Measurements from ENCODE around the gene CD8B2. TPM values are rescaled to one million over a fixed set of nuclear protein-coding genes. Genes with fewer than 3 reads are reported as not detected.

The CD8B2 gene
- total and polyA plus RNA-seq, 10 of the 15 experiments (the other 5 are each of a cell fraction or from before 2014, with no cell fraction given) = 0.05 to 0.08 TPM; not detected in 8

GRCh38 chr2:106565599-106565998 is 78.4 kb downstream of the CD8B2 start (continued):
- TF ChIP-seq ZNF687 (IDR thresholded peaks at IDR 0.05) (no peak), CEBPB (IDR thresholded peaks at IDR 0.05; ENCODE audit: borderline replicate concordance in 1 of 2, low read depth in 2 of 2, low read length in 2 of 2) (no peak), RAD51 (IDR thresholded peaks at IDR 0.05) (no peak), IRF4 (IDR thresholded peaks at IDR 0.05; ENCODE audit: low read depth, low read length) (no peak), HSF1 (IDR thresholded peaks at IDR 0.05; ENCODE audit: low read depth, low read length) (no peak), JUNB (IDR thresholded peaks at IDR 0.05) (no peak)

- Histone ChIP-seq H4K20me1 (ENCODE audit: control insufficient read depth, insufficient read depth) (no peaks in the 10 kb centered on the region), H2AFZ (ENCODE audit: control insufficient read depth, low read depth, low read length) (no peak overlapping the region), H3K9ac (ENCODE audit: control insufficient read depth, insufficient read depth, low read length) (no peak overlapping the region), H3K27ac (ENCODE audit: control insufficient read depth, insufficient read depth) (no peak overlapping the region), H3K36me3 (ENCODE audit: control insufficient read depth in 2 of 2, insufficient read depth in 2 of 2, low read length in 1 of 2) (no peaks in the 10 kb centered on the region), H3K4me1 (ENCODE audit: control insufficient read depth, insufficient read depth, low read length) (no peaks in the 10 kb centered on the region), H3K4me3 (no peak overlapping the region), H3K27me3 (replicated peaks in 1 of 2; ENCODE audit: control insufficient read depth in 2 of 2, insufficient read depth in 2 of 2, low read length in 1 of 2) (no peaks in the 10 kb centered on the region; a peak in 2 of 4 replicates), H3K9me3 (replicated peaks; ENCODE audit: control insufficient read depth, insufficient read depth, low read length) (no peaks in the 10 kb centered on the region), H3K4me2 (ENCODE audit: control insufficient read depth, insufficient read depth) (no peak overlapping the region), H3K79me2 (ENCODE audit: control insufficient read depth, insufficient read depth, low read length) (no peaks in the 10 kb centered on the region)
- ChIA-PET POLR2A (no interaction called here), CTCF (interaction anchor here (1.6 to 1.8 kb wide), 2 partner anchors 13 to 16 kb away, joined by 4 to 8 read pairs; no protein-coding TSS in a partner anchor), RAD21 (ENCODE audit: unreplicated experiment) (no interaction called here), SMC1A (ENCODE audit: uncharacterized antibody, unreplicated experiment) (no interaction called here)
- FAIRE-seq (no peak), DNase-seq (ENCODE audit: low read depth, low spot score) (no peak), ATAC-seq (no peak)
- intact Hi-C loops (cut with micrococcal nuclease; ENCODE audit: unreplicated experiment) (no loop called here), in situ Hi-C loops (cut with MboI) (no loop called here)
- BruUV-seq (replicated peaks) = no TSS peak
- 22% methylated on average over 6 of the region's 6 CpGs for WGBS (ENCODE audit: insufficient coverage, insufficient replicate concordance, low lambda C conversion rate, missing lambda C conversion rate)
- TF ChIP-seq PKNOX1 (IDR thresholded peaks at IDR 0.05) = no peak
- no peak for TF ChIP-seq SUPT20H (IDR thresholded peaks at IDR 0.05; ENCODE audit: borderline replicate concordance, control insufficient read depth, low read depth, low read length)
- TF ChIP-seq MLLT1 (IDR thresholded peaks at IDR 0.05) = no peak
- no peak for TF ChIP-seq ZZZ3 (IDR thresholded peaks at IDR 0.05; ENCODE audit: control insufficient read depth, insufficient read length, low read depth)
- TF ChIP-seq BHLHE40 (IDR thresholded peaks at IDR 0.05; ENCODE audit: borderline replicate concordance in 1 of 2, low read depth in 2 of 2, low read length in 1 of 2) = no peak
- TF ChIP-seq EP300 (IDR thresholded peaks at IDR 0.05; ENCODE audit: borderline replicate concordance in 1 of 2, control insufficient read depth in 1 of 2, low read depth in 2 of 2, low read length in 2 of 2) = no peak
- TF ChIP-seq IKZF1 (conservative IDR thresholded peaks at IDR 0.05) = no peak
- TF ChIP-seq KLF5 (IDR thresholded peaks at IDR 0.05; ENCODE audit: partially characterized antibody) = no peak
- no peak for TF ChIP-seq CHD1 (IDR thresholded peaks at IDR 0.05; ENCODE audit: low read depth, low read length)
These were observed 78.9 kb downstream of the CD8B2 start for GRCh38 chr2:106566050-106566449.

All from GM12878 (cell line).